WERI-Rb-1 (cell line): ENCODE data around the gene PXN.
A peak's percentile ranks its signal among the peaks of the same experiment; 100 is the strongest.
"Not testable (repeated sequence)": the region's sequence is repeated elsewhere in the genome, so short reads cannot be mapped to it uniquely, and the experiment has no call there.

Source experiments
- DNase-seq: peaks from one replicate; pipeline ENCODE4 v3.0.0-alpha.2; 2020
- H3K27ac ChIP-seq: fragments of 250-450 bp; sonication (Bioruptor Pico); 2 replicates; pipeline ENCODE4 v1.5.1; 2020; ENCODE audit warnings: mild to moderate bottlenecking, moderate library complexity
- H3K27me3 ChIP-seq: fragments of 250-450 bp; sonication (Bioruptor Pico); 2 replicates; pipeline ENCODE4 v1.5.1; 2021; ENCODE audit warnings: mild to moderate bottlenecking, low read depth, moderate library complexity; ENCODE audit not compliant: insufficient read depth, severe bottlenecking
- H3K36me3 ChIP-seq: fragments of 250-450 bp; sonication (Bioruptor Pico); 2 replicates; pipeline ENCODE4 v1.5.1; 2020; ENCODE audit warnings: mild to moderate bottlenecking, moderate library complexity
- H3K4me3 ChIP-seq: 2 replicates; pipeline ENCODE4 v1.5.1; 2011; ENCODE audit warnings: low read depth, mild to moderate bottlenecking, control low read depth, low read length
- H3K9me3 ChIP-seq: fragments of 250-450 bp; sonication (Bioruptor Pico); 2 replicates; pipeline ENCODE4 v1.5.1; 2021; ENCODE audit warnings: mild to moderate bottlenecking, moderate library complexity; ENCODE audit not compliant: severe bottlenecking
- CTCF ChIP-seq: IDR thresholded peaks from 2 replicates; pipeline ENCODE4 v1.5.1; 2011; ENCODE audit warnings: low read depth, mild to moderate bottlenecking, control low read depth, inconsistent platforms, low read length

Gene PXN

GRCh38 chr12:120247183-120247582 is 18.3 kb downstream of the PXN start:
- no peaks in the 10 kb centered on the region for H3K9me3 ChIP-seq
- H3K4me3 ChIP-seq: no peak overlapping the region
- TF ChIP-seq CTCF: no peak
- DNase-seq: no peak
- H3K36me3 ChIP-seq: no peaks in the 10 kb centered on the region
- no peaks in the 10 kb centered on the region for H3K27me3 ChIP-seq
- H3K27ac ChIP-seq: no peak overlapping the region

GRCh38 chr12:120246705-120247104 is 18.8 kb downstream of the PXN start:
- H3K27ac ChIP-seq, H3K9me3 ChIP-seq, H3K36me3 ChIP-seq: not testable (repeated sequence)

GRCh38 chr12:120242971-120243699 is 22.4 kb downstream of the PXN start:
- DNase-seq: peak; percentile 78
- Histone ChIP-seq H3K27ac (peak overlapping the region; percentile 38), H3K9me3 (no peaks in the 10 kb centered on the region), H3K27me3 (no peaks in the 10 kb centered on the region), H3K36me3 (no peaks in the 10 kb centered on the region), H3K4me3 (no peak overlapping the region)
- TF ChIP-seq CTCF: no peak

More at GRCh38 chr12:120246705-120247104, 18.8 kb downstream of the PXN start:
- not testable (repeated sequence) for H3K27me3 ChIP-seq, DNase-seq, H3K4me3 ChIP-seq

- no peak for TF ChIP-seq CTCF
- H3K36me3 ChIP-seq: no peaks in the 10 kb centered on the region
- no peak overlapping the region for H3K4me3 ChIP-seq
- no peaks in the 10 kb centered on the region for H3K27me3 ChIP-seq
- no peaks in the 10 kb centered on the region for H3K9me3 ChIP-seq
- H3K27ac ChIP-seq: peak overlapping the region; percentile 38
- peak; percentile 44 for DNase-seq
Measured at GRCh38 chr12:120242275-120242799, 23.2 kb downstream of the PXN start.

GRCh38 chr12:120241561-120242274 is 23.8 kb downstream of the PXN start:
- no peak for TF ChIP-seq CTCF
- Histone ChIP-seq H3K4me3 (no peak overlapping the region), H3K27me3 (no peaks in the 10 kb centered on the region), H3K36me3 (no peaks in the 10 kb centered on the region), H3K9me3 (no peaks in the 10 kb centered on the region), H3K27ac (no peak overlapping the region)
- DNase-seq: no peak

GRCh38 chr12:120240495-120240833 is 25.1 kb downstream of the PXN start:
- no peak for TF ChIP-seq CTCF
- Histone ChIP-seq H3K27me3 (no peaks in the 10 kb centered on the region), H3K9me3 (no peaks in the 10 kb centered on the region), H3K36me3 (no peaks in the 10 kb centered on the region), H3K27ac (no peak overlapping the region), H3K4me3 (no peak overlapping the region)
- no peak for DNase-seq
